HEK293 (cell line): ENCODE data around the gene CAMK2D.

Source experiments
- SP3 ChIP-seq: fragments of 450-650 bp; formaldehyde crosslinking; IDR thresholded peaks from 2 replicates; pipeline ENCODE4 v1.5.1; 2016; ENCODE audit warnings: missing biosample characterization, missing genetic modification characterization
- YY1 ChIP-seq: fragments of 450-650 bp; formaldehyde crosslinking; IDR thresholded peaks from 2 replicates; pipeline ENCODE4 v1.5.1; 2018; ENCODE audit warnings: missing biosample characterization, missing genetic modification characterization
- ZNF169 ChIP-seq: fragments of 450-650 bp; formaldehyde crosslinking; IDR thresholded peaks from 2 replicates; pipeline ENCODE4 v1.5.1; 2016; ENCODE audit warnings: missing biosample characterization, missing genetic modification characterization
- ZNF221 ChIP-seq: fragments of 450-650 bp; formaldehyde crosslinking; IDR thresholded peaks from 2 replicates; pipeline ENCODE4 v1.5.1; 2017; ENCODE audit warnings: missing biosample characterization, missing genetic modification characterization, borderline replicate concordance
- ZNF274 ChIP-seq, 2 experiments: fragments of 200-500 bp in 1 of 2; fragments of 450-650 bp in 1 of 2; sonication (Bioruptor generic) in 1 of 2; formaldehyde crosslinking in 1 of 2; IDR thresholded peaks; 2 replicates each; pipeline versions ENCODE4 v1.5.1 to v1.6.1; 2014 to 2016; ENCODE audit warnings: borderline replicate concordance in 1 of 2, inconsistent platforms in 1 of 2, low read length in 1 of 2, missing biosample characterization in 1 of 2, missing genetic modification characterization in 1 of 2
- ZNF416 ChIP-seq: fragments of 450-650 bp; formaldehyde crosslinking; IDR thresholded peaks from 2 replicates; pipeline ENCODE4 v1.5.1; 2016; ENCODE audit warnings: missing biosample characterization, missing genetic modification characterization
- ZNF626 ChIP-seq: fragments of 450-650 bp; sonication (Bioruptor Pico); formaldehyde crosslinking; IDR thresholded peaks from 2 replicates; pipeline ENCODE4 v1.5.1; 2018; ENCODE audit warnings: missing biosample characterization, missing genetic modification characterization, inconsistent platforms
- ZNF792 ChIP-seq: fragments of 450-650 bp; formaldehyde crosslinking; IDR thresholded peaks from 2 replicates; pipeline ENCODE4 v1.5.1; 2016; ENCODE audit warnings: missing biosample characterization, missing genetic modification characterization
- TF ChIP-seq, protein P1 (sequence below): fragments of 450-650 bp; formaldehyde crosslinking; IDR thresholded peaks from 2 replicates; pipeline ENCODE4 v1.5.1; 2016; ENCODE audit warnings: missing biosample characterization, missing genetic modification characterization
- TF ChIP-seq, protein P2 (sequence below): fragments of 450-650 bp; formaldehyde crosslinking; IDR thresholded peaks from 2 replicates; pipeline ENCODE4 v1.5.1; 2016; ENCODE audit warnings: missing biosample characterization, missing genetic modification characterization

DNA sequence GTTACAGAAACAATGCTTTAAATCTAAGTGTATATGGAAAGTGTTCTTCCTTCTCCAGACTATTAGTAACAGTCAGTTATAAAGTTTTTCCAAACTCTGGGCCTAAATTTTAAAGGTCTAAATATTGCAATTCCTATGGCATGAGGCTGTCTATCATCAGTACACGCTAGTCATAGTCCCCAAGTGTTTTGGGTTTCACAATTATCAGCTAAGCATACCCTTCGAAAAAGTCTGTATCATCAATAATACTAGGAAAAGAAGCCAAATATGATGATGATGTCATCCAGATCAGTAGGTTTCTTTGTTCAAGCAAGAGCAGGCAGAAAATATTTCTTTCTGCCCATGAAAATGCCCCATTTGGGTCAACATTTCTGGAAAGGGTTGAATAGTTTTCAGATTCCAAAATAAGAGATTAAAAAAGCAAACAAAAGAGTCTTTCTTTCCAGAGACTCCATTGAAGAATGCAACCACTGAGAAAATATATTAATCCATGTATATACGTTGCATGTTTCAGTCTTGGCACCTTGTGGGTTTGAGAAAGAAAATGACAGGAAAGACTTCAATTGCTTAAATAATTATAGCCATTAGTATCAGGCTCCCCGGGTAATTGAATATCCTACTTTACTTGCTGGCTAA, 173.8 kb downstream of the CAMK2D start:
- TF ChIP-seq, protein P1, sequence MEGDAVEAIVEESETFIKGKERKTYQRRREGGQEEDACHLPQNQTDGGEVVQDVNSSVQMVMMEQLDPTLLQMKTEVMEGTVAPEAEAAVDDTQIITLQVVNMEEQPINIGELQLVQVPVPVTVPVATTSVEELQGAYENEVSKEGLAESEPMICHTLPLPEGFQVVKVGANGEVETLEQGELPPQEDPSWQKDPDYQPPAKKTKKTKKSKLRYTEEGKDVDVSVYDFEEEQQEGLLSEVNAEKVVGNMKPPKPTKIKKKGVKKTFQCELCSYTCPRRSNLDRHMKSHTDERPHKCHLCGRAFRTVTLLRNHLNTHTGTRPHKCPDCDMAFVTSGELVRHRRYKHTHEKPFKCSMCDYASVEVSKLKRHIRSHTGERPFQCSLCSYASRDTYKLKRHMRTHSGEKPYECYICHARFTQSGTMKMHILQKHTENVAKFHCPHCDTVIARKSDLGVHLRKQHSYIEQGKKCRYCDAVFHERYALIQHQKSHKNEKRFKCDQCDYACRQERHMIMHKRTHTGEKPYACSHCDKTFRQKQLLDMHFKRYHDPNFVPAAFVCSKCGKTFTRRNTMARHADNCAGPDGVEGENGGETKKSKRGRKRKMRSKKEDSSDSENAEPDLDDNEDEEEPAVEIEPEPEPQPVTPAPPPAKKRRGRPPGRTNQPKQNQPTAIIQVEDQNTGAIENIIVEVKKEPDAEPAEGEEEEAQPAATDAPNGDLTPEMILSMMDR (tag by site-specific recombination), result no peak
- TF ChIP-seq ZNF626 (tag by site-specific recombination) (no peak), ZNF416 (no peak), ZNF274 (IDR thresholded peaks at IDR 0.05; ENCODE audit: low read length) (no peak), ZNF274 (tag by site-specific recombination; IDR thresholded peaks at IDR 0.05; ENCODE audit: borderline replicate concordance) (no peak), ZNF169 (tag by site-specific recombination) (no peak), YY1 (tag by site-specific recombination) (no peak), SP3 (tag by site-specific recombination) (no peak), ZNF221 (tag by site-specific recombination) (no peak), ZNF792 (tag by site-specific recombination) (no peak)
- TF ChIP-seq, protein P2, sequence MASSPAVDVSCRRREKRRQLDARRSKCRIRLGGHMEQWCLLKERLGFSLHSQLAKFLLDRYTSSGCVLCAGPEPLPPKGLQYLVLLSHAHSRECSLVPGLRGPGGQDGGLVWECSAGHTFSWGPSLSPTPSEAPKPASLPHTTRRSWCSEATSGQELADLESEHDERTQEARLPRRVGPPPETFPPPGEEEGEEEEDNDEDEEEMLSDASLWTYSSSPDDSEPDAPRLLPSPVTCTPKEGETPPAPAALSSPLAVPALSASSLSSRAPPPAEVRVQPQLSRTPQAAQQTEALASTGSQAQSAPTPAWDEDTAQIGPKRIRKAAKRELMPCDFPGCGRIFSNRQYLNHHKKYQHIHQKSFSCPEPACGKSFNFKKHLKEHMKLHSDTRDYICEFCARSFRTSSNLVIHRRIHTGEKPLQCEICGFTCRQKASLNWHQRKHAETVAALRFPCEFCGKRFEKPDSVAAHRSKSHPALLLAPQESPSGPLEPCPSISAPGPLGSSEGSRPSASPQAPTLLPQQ, result no peak
